ENCODE results near the gene STX18. TPM values are rescaled to one million over a fixed set of nuclear protein-coding genes. Genes with fewer than 3 reads are reported as not detected.
"Not testable (repeated sequence)": the region's sequence is repeated elsewhere in the genome, so short reads cannot be mapped to it uniquely, and the experiment has no call there.

The STX18 gene
- total RNA-seq, 2 donors from 2014 or later, result 31.4 to 31.8 TPM

GRCh38 chr4:4574792-4575191, 32.9 kb upstream of the STX18 start:
- no peak for TF ChIP-seq CTCF (IDR thresholded peaks at IDR 0.05)
- peak; percentile 74 for DNase-seq
- no peaks in the 10 kb centered on the region for H3K36me3 ChIP-seq
- H3K9ac ChIP-seq (ENCODE audit: low read depth in 2 of 2, low read length in 2 of 2), result peak overlapping the region; percentile 46 to 69
- H3K9me3 ChIP-seq, result no peaks in the 10 kb centered on the region
- peak overlapping the region; percentile 67 for H3K27ac ChIP-seq
- intact Hi-C loops (cut with DNase I), result loop anchor here (5.0 kb wide), 1 partner anchor 87 kb away; no protein-coding TSS in a partner anchor
- H3K4me3 ChIP-seq, result peak overlapping the region; percentile 59
- H3K27me3 ChIP-seq, result no peaks in the 10 kb centered on the region
- H3K4me1 ChIP-seq, result no peaks in the 10 kb centered on the region

- H3K4me3 ChIP-seq, result no peak overlapping the region
- no peaks in the 10 kb centered on the region for H3K27me3 ChIP-seq
- peak; percentile 31 for DNase-seq
- no peak overlapping the region for H3K27ac ChIP-seq
- intact Hi-C loops (cut with DNase I), result no loop called here
- no peaks in the 10 kb centered on the region for H3K9me3 ChIP-seq
- no peak overlapping the region for H3K9ac ChIP-seq (ENCODE audit: low read depth in 2 of 2, low read length in 2 of 2)
- no peaks in the 10 kb centered on the region for H3K36me3 ChIP-seq
- no peak for TF ChIP-seq CTCF (IDR thresholded peaks at IDR 0.05)
- H3K4me1 ChIP-seq, result no peaks in the 10 kb centered on the region
Observed at GRCh38 chr4:4574052-4574451, 32.2 kb upstream of the STX18 start.

GRCh38 chr4:4572821-4573220, 31.0 kb upstream of the STX18 start:
- intact Hi-C loops (cut with DNase I), result no loop called here
- Histone ChIP-seq H3K9me3 (no peaks in the 10 kb centered on the region), H3K9ac (ENCODE audit: low read depth in 2 of 2, low read length in 2 of 2) (no peak overlapping the region), H3K27me3 (no peaks in the 10 kb centered on the region), H3K4me1 (no peaks in the 10 kb centered on the region), H3K27ac (no peak overlapping the region), H3K36me3 (no peaks in the 10 kb centered on the region), H3K4me3 (no peak overlapping the region)
- DNase-seq, result no peak
- TF ChIP-seq CTCF (IDR thresholded peaks at IDR 0.05), result no peak

- H3K4me1 ChIP-seq; H3K27ac ChIP-seq; intact Hi-C loops (cut with DNase I); H3K9ac ChIP-seq (ENCODE audit: low read depth in 2 of 2, low read length in 2 of 2); DNase-seq; H3K27me3 ChIP-seq; H3K4me3 ChIP-seq; H3K9me3 ChIP-seq; H3K36me3 ChIP-seq: not testable (repeated sequence)
Observed at GRCh38 chr4:4569861-4570260, 28.0 kb upstream of the STX18 start.

- no peak overlapping the region for H3K27ac ChIP-seq
- H3K27me3 ChIP-seq, result no peaks in the 10 kb centered on the region
- intact Hi-C loops (cut with DNase I), result no loop called here
- DNase-seq, result no peak
- H3K9me3 ChIP-seq, result no peaks in the 10 kb centered on the region
- no peak for TF ChIP-seq CTCF (IDR thresholded peaks at IDR 0.05)
- H3K9ac ChIP-seq (ENCODE audit: low read depth in 2 of 2, low read length in 2 of 2), result no peak overlapping the region
- no peaks in the 10 kb centered on the region for H3K36me3 ChIP-seq
- no peak overlapping the region for H3K4me3 ChIP-seq
- no peaks in the 10 kb centered on the region for H3K4me1 ChIP-seq
Observed at GRCh38 chr4:4568806-4569427, 27.1 kb upstream of the STX18 start.

GRCh38 chr4:4566359-4566758, 24.5 kb upstream of the STX18 start:
- H3K27ac ChIP-seq; DNase-seq; H3K4me3 ChIP-seq; H3K36me3 ChIP-seq; H3K9ac ChIP-seq (ENCODE audit: low read depth in 2 of 2, low read length in 2 of 2); H3K9me3 ChIP-seq; intact Hi-C loops (cut with DNase I); H3K27me3 ChIP-seq; H3K4me1 ChIP-seq: not testable (repeated sequence)

All from colonic mucosa (tissue), 4 donors.